Endothelial cell of umbilical vein (primary cell): Measurements from ENCODE around the gene BRK1. TPM values are rescaled to one million over a fixed set of nuclear protein-coding genes. Genes with fewer than 3 reads are reported as not detected.

Experiments used
- BruUV-seq: library from RNA; stranded (reverse); fragments of 400-500 nt; replicated peaks from 2 replicates; lab custom pipeline; 2021; lab: Mats Ljungman, UMichigan
- CTCF ChIA-PET: fragments of 300-600, 350-600 bp; sonication (Branson Sonifier 250); formaldehyde crosslinking; loops from one replicate; lab custom pipeline; 2021; ENCODE audit warnings: antibody characterized with exemption, inconsistent platforms; lab: Charles Lee
- POLR2A ChIA-PET: fragments of 300-600, 350-600 bp; sonication (Branson Sonifier 250); formaldehyde crosslinking; loops from one replicate; lab custom pipeline; 2021; ENCODE audit warnings: antibody characterized with exemption, inconsistent platforms; lab: Charles Lee
- DNase-seq: peaks from one replicate; pipeline ENCODE4 v3.0.0-alpha.2; 2011; ENCODE audit warnings: low read depth, low spot score
- FAIRE-seq: peaks from 2 replicates; lab custom pipeline; 2011; peaks lifted over from hg19 to GRCh38; lab: Jason Lieb, UNC
- H2AFZ ChIP-seq: 2 replicates; pipeline ENCODE4 v1.6.0; 2012; ENCODE audit warnings: low read depth, low read length, control low read depth, inconsistent platforms
- H3K27ac ChIP-seq: 2 replicates; pipeline ENCODE4 v1.5.1; 2011; ENCODE audit warnings: low read depth, mild to moderate bottlenecking, control low read depth, low read length, moderate library complexity; ENCODE audit not compliant: insufficient read depth
- H3K27me3 ChIP-seq, 2 experiments: 2 replicates each; pipeline versions ENCODE4 v1.6.0 to v1.6.1; 2011; ENCODE audit warnings: low read length in 2 of 2, mixed read lengths in 1 of 2; ENCODE audit not compliant: control insufficient read depth in 2 of 2, insufficient read depth in 2 of 2
- H3K36me3 ChIP-seq, 2 experiments: 2 replicates in 1 of 2; 3 replicates in 1 of 2; pipeline ENCODE4 v1.5.1; 2011; ENCODE audit warnings: low read length in 2 of 2, mild to moderate bottlenecking in 1 of 2, moderate library complexity in 1 of 2; ENCODE audit not compliant: control insufficient read depth in 2 of 2, insufficient read depth in 2 of 2; ENCODE audit errors: extremely low read depth in 1 of 2
- H3K4me1 ChIP-seq: 3 replicates; pipeline ENCODE4 v1.5.1; 2011; ENCODE audit warnings: mild to moderate bottlenecking, low read length; ENCODE audit not compliant: control insufficient read depth, insufficient read depth; ENCODE audit errors: extremely low read depth
- H3K4me2 ChIP-seq: 2 replicates; pipeline ENCODE4 v1.6.1; 2011; ENCODE audit warnings: low read length, control low read depth, mixed read lengths; ENCODE audit not compliant: insufficient read depth
- H3K4me3 ChIP-seq, 3 experiments: fragments of 200-600 bp in 1 of 3; sonication (generic), shearing (Covaris generic) in 1 of 3; replicated peaks in 1 of 3; 2 replicates each; pipeline ENCODE4 v1.5.1; 2011 to 2016; ENCODE audit warnings: control low read depth in 3 of 3, low read length in 3 of 3, mild to moderate bottlenecking in 2 of 3, inconsistent platforms in 1 of 3, low read depth in 1 of 3, moderate library complexity in 1 of 3; ENCODE audit not compliant: insufficient read depth in 1 of 3
- H3K79me2 ChIP-seq: 2 replicates; pipeline ENCODE4 v1.6.0; 2012; ENCODE audit warnings: low read length, inconsistent platforms; ENCODE audit not compliant: control insufficient read depth, insufficient read depth
- H3K9ac ChIP-seq: replicated peaks from 2 replicates; pipeline ENCODE3; 2011; ENCODE audit warnings: low read length, control low read depth; ENCODE audit not compliant: insufficient read depth; ENCODE audit errors: extremely low read depth
- H3K9me1 ChIP-seq: replicated peaks from 3 replicates; pipeline ENCODE4 v1.6.0; 2011; ENCODE audit warnings: mild to moderate bottlenecking, low read length; ENCODE audit not compliant: control insufficient read depth, insufficient read depth; ENCODE audit errors: extremely low read depth
- H3K9me3 ChIP-seq: replicated peaks from 2 replicates; pipeline ENCODE4 v1.5.1; 2012; ENCODE audit warnings: low read length, inconsistent platforms; ENCODE audit not compliant: control insufficient read depth, insufficient read depth
- H4K20me1 ChIP-seq: replicated peaks from 2 replicates; pipeline ENCODE3; 2011; ENCODE audit warnings: mild to moderate bottlenecking, low read length; ENCODE audit not compliant: control insufficient read depth, insufficient read depth; ENCODE audit errors: extremely low read depth
- CTCF ChIP-seq, 2 donors: IDR thresholded peaks; 1 replicate in 1 of 2; 2 replicates in 1 of 2; pipeline ENCODE4 v1.5.1; 2011; ENCODE audit warnings: low read length in 2 of 2, mild to moderate bottlenecking in 2 of 2, moderate library complexity in 2 of 2, control low read depth in 1 of 2, inconsistent platforms in 1 of 2, low read depth in 1 of 2; ENCODE audit not compliant: insufficient read depth in 1 of 2; ENCODE audit errors: extremely low read depth in 1 of 2
- EZH2 ChIP-seq: IDR thresholded peaks from 2 replicates; pipeline ENCODE4 v1.6.1; 2012; ENCODE audit warnings: borderline replicate concordance, low read depth, mild to moderate bottlenecking, moderate library complexity, low read length, inconsistent platforms; ENCODE audit not compliant: severe bottlenecking
- FOS ChIP-seq: IDR thresholded peaks from 2 replicates; pipeline ENCODE4 v1.6.1; 2011; ENCODE audit warnings: mild to moderate bottlenecking, low read length, moderate library complexity, borderline replicate concordance; ENCODE audit not compliant: insufficient read depth
- GATA2 ChIP-seq: IDR thresholded peaks from 2 replicates; pipeline ENCODE4 v1.7.0; 2011; ENCODE audit warnings: low read depth, mild to moderate bottlenecking, moderate library complexity, mixed read lengths, low read length; ENCODE audit not compliant: insufficient read length, insufficient read depth
- JUN ChIP-seq: IDR thresholded peaks from 2 replicates; pipeline ENCODE4 v1.6.1; 2011; ENCODE audit warnings: borderline replicate concordance, low read depth; ENCODE audit not compliant: insufficient read length, insufficient read depth
- MAX ChIP-seq: IDR thresholded peaks from 2 replicates; pipeline ENCODE4 v1.6.1; 2011; ENCODE audit not compliant: insufficient read depth, insufficient read length
- MYC ChIP-seq: IDR thresholded peaks from one replicate; pipeline ENCODE4 v1.6.1; 2011; ENCODE audit warnings: mild to moderate bottlenecking, low read depth, low read length
- POLR2A ChIP-seq: IDR thresholded peaks from 2 replicates; pipeline ENCODE4 v1.6.1; 2012; ENCODE audit warnings: low read depth, mild to moderate bottlenecking, control low read depth, low read length
- POLR2AphosphoS5 ChIP-seq: IDR thresholded peaks from 2 replicates; pipeline ENCODE4 v1.6.1; 2012; ENCODE audit warnings: low read depth, mild to moderate bottlenecking, control low read depth, low read length, moderate library complexity; ENCODE audit not compliant: insufficient read depth
- dilution Hi-C: fragments of 300-500 bp; cut with MboI; formaldehyde crosslinking; loops from one replicate; pipeline ENCODE4 v1.15.0; 2019; ENCODE audit warnings: low sequenced_read_pairs; ENCODE audit not compliant: extremely low pct_ligation_motif_present
- intact Hi-C: fragments of 100-400 bp; cut with micrococcal nuclease; formaldehyde crosslinking; loops from one replicate; pipeline ENCODE4 v1.10.0; 2022
- polyA plus RNA-seq, 4 experiments: library from polyadenylated mRNA; depleted of rRNA in 3 of 4; stranded (reverse) in 3 of 4; unstranded in 1 of 4; fragments of >200 nt; gene quantifications; 2 replicates each; pipeline versions ENCODE4 v1.2.1 to v1.2.3, GENCODE V29; 2011 to 2012; ENCODE audit warnings: missing spikeins in 1 of 4
- total RNA-seq: library from RNA; stranded (reverse); gene quantifications from 2 replicates; pipeline ENCODE4 v1.2.3, GENCODE V29; 2021

The BRK1 gene
- total and polyA plus RNA-seq, 2 donors (not counting 3 experiments of a cell fraction or from before 2014, with no cell fraction given): 123 to 144 TPM

- Histone ChIP-seq H3K9me3 (no peaks in the 10 kb centered on the region), H3K79me2 (peaks cover 36% of the 10 kb centered on the region), H3K27ac (no peak overlapping the region), H4K20me1 (no peaks in the 10 kb centered on the region), H3K27me3 (no peaks in the 10 kb centered on the region), H3K9me1 (no peaks in the 10 kb centered on the region), H3K36me3 (no peaks in the 10 kb centered on the region), H2AFZ (peak overlapping the region; percentile 78), H3K4me2 (no peak overlapping the region), H3K4me1 (peaks cover 8% of the 10 kb centered on the region), H3K9ac (no peak overlapping the region), H3K4me3 (no peak overlapping the region)
- ChIA-PET POLR2A (interaction anchor here (0.5 to 0.6 kb wide), 2 partner anchors 34 to 36 kb away, joined by 3 to 4 read pairs; no protein-coding TSS in a partner anchor), CTCF (interaction anchor here (0.9 to 2.0 kb wide), 8 partner anchors 14 to 145 kb away, joined by 3 to 11 read pairs (median 3); partner anchors contain the start of gene TATDN2)
- dilution Hi-C loops: no loop called here
- intact Hi-C loops: loop anchor here (1.0 to 10.0 kb wide), 3 partner anchors 26 to 326 kb away; partner anchors contain the start of genes BRK1, TATDN2 and TTLL3
- no peak for FAIRE-seq
- TF ChIP-seq FOS (no peak), MYC (no peak), CTCF (IDR thresholded peaks at IDR 0.05; ENCODE audit: extremely low read depth in 1 of 2, insufficient read depth in 1 of 2, low read depth in 1 of 2, low read length in 2 of 2) (no peak), POLR2AphosphoS5 (no peak), MAX (no peak), EZH2 (no peak), GATA2 (no peak), JUN (no peak), POLR2A (no peak)
- DNase-seq: no peak
- BruUV-seq: TSS peak; percentile 45
These were observed 25.6 kb downstream of the BRK1 start for GRCh38 chr3:10140996-10141546.
